GM19025 (cell line): ENCODE results near the gene SPON1.

Experiments
- ATAC-seq: cut with Tn5 transposase; IDR thresholded peaks from one replicate; pipeline ENCODE4 v1.9.1; 2021; ENCODE audit warnings: mild to moderate bottlenecking, low read depth, moderate library complexity; ENCODE audit not compliant: unreplicated experiment

The SPON1 gene

GRCh38 chr11:13942971-13943381 is 19.5 kb upstream of the SPON1 start:
- no peak for ATAC-seq

GRCh38 chr11:13944016-13944415 is 18.5 kb upstream of the SPON1 start:
- ATAC-seq, result no peak

- ATAC-seq, result no peak
Observed at GRCh38 chr11:13944911-13945425, 17.6 kb upstream of the SPON1 start.

- no peak for ATAC-seq
Observed at GRCh38 chr11:13947379-13947778, 15.1 kb upstream of the SPON1 start.

GRCh38 chr11:13949876-13950275 is 12.6 kb upstream of the SPON1 start:
- no peak for ATAC-seq

GRCh38 chr11:13952221-13952620 is 10.3 kb upstream of the SPON1 start:
- no peak for ATAC-seq

GRCh38 chr11:13952668-13953067 is 9.9 kb upstream of the SPON1 start:
- no peak for ATAC-seq

GRCh38 chr11:13954591-13954990 is 7.9 kb upstream of the SPON1 start:
- no peak for ATAC-seq

GRCh38 chr11:13955971-13956421 is 6.5 kb upstream of the SPON1 start:
- no peak for ATAC-seq

- ATAC-seq, result no peak
Observed at GRCh38 chr11:13956988-13957387, 5.5 kb upstream of the SPON1 start.

- ATAC-seq, result no peak
Observed at GRCh38 chr11:13958641-13959400, 3.7 kb upstream of the SPON1 start.

GRCh38 chr11:13962198-13962561 is 343 bp upstream of the SPON1 start:
- ATAC-seq, result no peak

- no peak for ATAC-seq
Observed at GRCh38 chr11:13963169-13963948, 836 bp downstream of the SPON1 start.

- no peak for ATAC-seq
Observed at GRCh38 chr11:13963949-13964770, 1.6 kb downstream of the SPON1 start.

- ATAC-seq, result no peak
Observed at GRCh38 chr11:13964771-13965074, 2.2 kb downstream of the SPON1 start.

- ATAC-seq, result no peak
Observed at GRCh38 chr11:13965337-13965736, 2.8 kb downstream of the SPON1 start.

- ATAC-seq, result no peak
Observed at GRCh38 chr11:13966013-13966412, 3.5 kb downstream of the SPON1 start.

GRCh38 chr11:13966486-13966885 is 4.0 kb downstream of the SPON1 start:
- ATAC-seq, result no peak

GRCh38 chr11:13970986-13971385 is 8.5 kb downstream of the SPON1 start:
- no peak for ATAC-seq

GRCh38 chr11:13972043-13972910 is 9.8 kb downstream of the SPON1 start:
- ATAC-seq, result no peak
